Measurements from ENCODE around the gene MLXIP.

The MLXIP gene

DNA sequence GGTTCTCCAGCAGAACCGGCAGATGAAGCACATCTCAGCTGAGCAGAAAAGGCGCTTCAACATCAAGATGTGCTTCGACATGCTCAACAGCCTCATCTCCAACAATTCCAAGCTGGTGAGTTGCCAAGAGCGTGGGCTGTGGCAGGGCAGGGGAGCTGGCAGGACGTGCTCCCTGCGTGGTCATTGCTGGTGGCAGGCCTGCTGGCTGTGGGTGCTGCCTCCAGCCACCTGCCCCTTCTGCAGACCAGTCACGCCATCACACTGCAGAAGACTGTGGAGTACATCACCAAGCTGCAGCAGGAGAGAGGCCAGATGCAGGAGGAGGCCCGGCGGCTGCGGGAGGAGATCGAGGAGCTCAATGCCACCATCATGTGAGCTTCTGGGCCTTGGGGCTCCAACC lies 59.6 kb downstream of the MLXIP start:
- no peak overlapping the region for H3K4me3 ChIP-seq (ENCODE audit: low read depth, low read length)
- no peak for DNase-seq (ENCODE audit: low read depth)

- no peak overlapping the region for H3K4me3 ChIP-seq (ENCODE audit: low read depth, low read length)
- no peak for DNase-seq (ENCODE audit: low read depth)
Measured at GRCh38 chr12:122138616-122139015, 60.1 kb downstream of the MLXIP start.

GRCh38 chr12:122139266-122139665 lies 60.7 kb downstream of the MLXIP start:
- H3K4me3 ChIP-seq (ENCODE audit: low read depth, low read length) = no peak overlapping the region
- no peak for DNase-seq (ENCODE audit: low read depth)

DNA sequence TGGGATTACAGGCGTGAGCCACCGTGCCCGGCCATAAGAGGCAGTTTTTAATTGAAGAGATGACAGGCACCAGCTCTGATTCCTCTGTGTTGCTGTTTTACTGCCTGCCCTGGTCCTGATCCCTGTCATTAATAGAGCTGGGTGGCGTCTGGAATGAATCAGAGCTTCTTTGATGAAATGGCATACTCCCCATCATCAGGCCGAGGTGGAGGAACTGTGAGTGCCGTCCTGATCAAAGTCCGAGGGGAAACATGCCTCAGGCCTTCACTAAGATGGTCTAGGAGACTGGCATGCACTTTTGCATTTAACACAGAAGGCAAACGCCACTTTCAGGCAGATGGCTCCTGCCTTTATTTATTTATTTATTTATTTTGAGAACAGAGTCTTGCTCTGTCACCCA lies 61.4 kb downstream of the MLXIP start:
- H3K4me3 ChIP-seq (ENCODE audit: low read depth, low read length) = no peak overlapping the region
- no peak for DNase-seq (ENCODE audit: low read depth)

GRCh38 chr12:122140467-122141257 lies 62.1 kb downstream of the MLXIP start:
- no peak for DNase-seq (ENCODE audit: low read depth)
- H3K4me3 ChIP-seq (ENCODE audit: low read depth, low read length) = no peak overlapping the region

DNA sequence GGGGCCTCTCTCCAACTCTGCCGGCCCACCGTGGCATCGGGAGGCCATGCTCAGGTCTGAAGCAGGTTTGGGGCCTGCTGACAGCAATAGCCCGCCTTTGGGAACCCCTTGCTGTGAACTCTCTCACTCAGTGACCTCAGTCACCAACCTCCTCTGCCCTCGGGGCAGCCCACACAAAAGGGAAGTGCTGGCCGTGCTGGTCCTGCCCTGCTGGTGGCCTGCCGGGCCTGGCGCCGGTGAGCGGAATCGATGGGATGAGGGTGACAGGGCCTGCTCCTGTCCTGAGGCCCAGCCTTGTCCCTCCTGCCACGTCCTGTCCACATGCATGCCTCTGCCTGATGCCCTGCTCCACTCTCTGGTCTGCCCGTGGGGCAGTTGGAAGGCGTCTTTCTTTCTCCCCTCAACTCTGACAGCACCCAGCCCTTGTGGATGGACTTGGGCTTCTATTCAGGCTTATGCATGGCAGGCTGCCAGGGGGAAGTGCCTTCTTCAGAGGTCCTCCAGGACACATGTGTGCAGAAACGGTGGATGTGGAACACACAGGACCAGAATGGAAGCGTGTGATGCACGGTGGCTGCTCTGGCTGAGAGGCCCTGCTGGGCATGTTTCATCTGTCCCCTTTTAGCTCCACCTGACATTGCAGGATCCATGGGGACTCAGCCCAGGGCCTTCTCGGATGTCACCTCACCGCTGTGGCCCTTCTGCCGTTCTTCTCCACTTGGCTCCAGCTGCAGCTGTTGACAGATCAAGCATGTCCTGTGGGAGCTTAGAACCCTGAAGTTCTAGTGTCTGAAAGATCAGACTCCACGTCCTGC lies 63.6 kb downstream of the MLXIP start:
- no peak for DNase-seq (ENCODE audit: low read depth)
- H3K4me3 ChIP-seq (ENCODE audit: low read depth, low read length) = no peak overlapping the region

GRCh38 chr12:122142857-122143256 lies 64.3 kb downstream of the MLXIP start:
- H3K4me3 ChIP-seq (ENCODE audit: low read depth, low read length) = no peak overlapping the region
- DNase-seq (ENCODE audit: low read depth) = no peak

- DNase-seq (ENCODE audit: low read depth) = no peak
- H3K4me3 ChIP-seq (ENCODE audit: low read depth, low read length) = no peak overlapping the region
Measured at GRCh38 chr12:122144885-122145284, 66.3 kb downstream of the MLXIP start.

GRCh38 chr12:122145505-122146330 lies 67.2 kb downstream of the MLXIP start:
- H3K4me3 ChIP-seq (ENCODE audit: low read depth, low read length) = no peak overlapping the region
- no peak for DNase-seq (ENCODE audit: low read depth)

DNA sequence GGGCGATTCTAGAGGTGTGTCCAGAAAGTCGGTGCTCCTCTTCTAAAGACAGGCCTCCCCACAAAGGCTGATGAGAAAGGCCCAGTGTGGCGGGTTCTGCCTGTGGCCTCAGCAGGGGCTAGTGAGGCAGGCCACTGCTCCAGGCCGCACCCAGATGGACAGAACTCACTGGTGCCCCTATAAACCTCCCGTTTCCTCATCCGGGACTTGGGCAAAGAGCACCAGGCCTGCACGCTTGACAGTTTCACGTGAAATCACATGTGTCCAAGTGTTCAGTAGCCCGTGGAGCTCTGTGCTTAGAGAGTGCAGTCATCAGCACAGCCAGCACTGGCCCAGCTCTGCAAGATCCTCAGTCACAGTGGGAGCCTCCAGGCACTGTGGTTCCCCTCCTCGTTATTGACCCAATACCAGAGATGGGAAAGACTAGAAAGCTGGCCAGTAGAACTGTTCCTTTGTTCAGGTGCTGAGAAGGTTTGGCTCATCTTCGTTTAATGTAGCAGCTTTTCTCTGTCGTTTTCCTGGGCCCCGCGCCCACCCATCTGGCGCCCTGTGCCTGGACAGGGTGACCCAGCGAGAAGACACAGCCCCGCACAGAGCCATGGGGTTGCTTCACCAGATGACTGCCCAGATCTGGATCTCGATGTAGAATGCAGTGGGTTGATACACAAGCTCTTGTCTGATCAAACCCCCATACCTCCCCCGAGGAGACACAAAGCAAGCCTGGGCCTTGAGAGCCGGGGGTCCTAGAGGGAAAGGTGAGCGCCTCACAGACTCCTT lies 69.1 kb downstream of the MLXIP start:
- no peak overlapping the region for H3K4me3 ChIP-seq (ENCODE audit: low read depth, low read length)
- DNase-seq (ENCODE audit: low read depth) = no peak

GRCh38 chr12:122148657-122149056 lies 70.1 kb downstream of the MLXIP start:
- DNase-seq (ENCODE audit: low read depth) = no peak
- no peak overlapping the region for H3K4me3 ChIP-seq (ENCODE audit: low read depth, low read length)

DNA sequence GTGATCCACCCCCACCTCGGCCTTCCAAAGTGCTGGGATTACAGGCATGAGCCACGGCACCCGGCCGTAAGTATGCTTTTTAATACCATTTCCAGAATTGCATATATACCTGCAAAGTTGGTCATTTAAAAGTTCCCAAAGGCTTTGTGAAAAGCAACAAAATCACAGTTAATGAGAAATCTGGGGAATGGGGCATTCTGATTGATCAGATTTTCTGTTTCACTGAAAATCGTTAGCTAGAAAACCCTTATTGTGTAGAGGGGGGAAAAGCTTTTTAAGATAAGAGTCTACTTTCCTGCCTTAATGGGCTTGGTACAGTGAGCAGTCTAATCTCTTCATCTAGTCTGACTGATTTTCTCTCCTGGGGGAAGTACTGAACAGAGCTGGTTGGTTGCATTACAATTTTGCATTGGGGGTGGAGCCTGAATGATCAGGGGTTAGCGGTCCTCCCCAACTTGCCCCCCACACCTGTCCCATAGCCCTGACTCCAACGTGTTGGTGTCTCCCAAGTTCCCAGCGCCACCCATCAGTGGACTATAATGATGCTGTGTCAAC lies 71.6 kb downstream of the MLXIP start:
- H3K4me3 ChIP-seq (ENCODE audit: low read depth, low read length) = no peak overlapping the region

DNA sequence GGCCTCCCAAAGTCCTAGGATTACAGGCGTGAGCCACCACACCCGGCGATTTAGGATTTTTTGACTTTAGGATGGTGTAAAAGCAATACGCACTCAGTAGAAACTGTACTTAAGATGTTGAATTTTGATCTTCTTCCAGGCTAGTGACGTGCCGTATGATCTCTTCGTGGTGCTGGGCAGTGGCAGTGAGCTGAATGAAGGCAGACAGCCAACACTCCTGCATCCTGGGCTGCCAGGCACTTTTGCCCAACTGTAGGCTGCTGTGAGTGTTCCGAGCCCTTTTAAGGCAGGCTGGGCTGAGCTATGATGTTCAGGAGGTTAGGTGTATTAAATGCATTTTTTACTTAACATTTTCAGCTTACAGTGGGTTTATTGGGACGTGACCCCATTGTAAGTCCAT lies 74.2 kb downstream of the MLXIP start:
- DNase-seq (ENCODE audit: low read depth) = no peak
- no peak overlapping the region for H3K4me3 ChIP-seq (ENCODE audit: low read depth, low read length)

More for the DNA sequence above, 71.6 kb downstream of the MLXIP start:
- no peak for DNase-seq (ENCODE audit: low read depth)

- no peak for DNase-seq (ENCODE audit: low read depth)
- no peak overlapping the region for H3K4me3 ChIP-seq (ENCODE audit: low read depth, low read length)
Measured at GRCh38 chr12:122155705-122156104, 77.1 kb downstream of the MLXIP start.

GRCh38 chr12:122158700-122159285 lies 80.2 kb downstream of the MLXIP start:
- no peak overlapping the region for H3K4me3 ChIP-seq (ENCODE audit: low read depth, low read length)
- DNase-seq (ENCODE audit: low read depth) = no peak

- DNase-seq (ENCODE audit: low read depth) = no peak
- H3K4me3 ChIP-seq (ENCODE audit: low read depth, low read length) = no peak overlapping the region
Measured at GRCh38 chr12:122159882-122160281, 81.3 kb downstream of the MLXIP start.

- DNase-seq (ENCODE audit: low read depth) = no peak
- H3K4me3 ChIP-seq (ENCODE audit: low read depth, low read length) = no peak overlapping the region
Measured at GRCh38 chr12:122160761-122161160, 82.2 kb downstream of the MLXIP start.

DNA sequence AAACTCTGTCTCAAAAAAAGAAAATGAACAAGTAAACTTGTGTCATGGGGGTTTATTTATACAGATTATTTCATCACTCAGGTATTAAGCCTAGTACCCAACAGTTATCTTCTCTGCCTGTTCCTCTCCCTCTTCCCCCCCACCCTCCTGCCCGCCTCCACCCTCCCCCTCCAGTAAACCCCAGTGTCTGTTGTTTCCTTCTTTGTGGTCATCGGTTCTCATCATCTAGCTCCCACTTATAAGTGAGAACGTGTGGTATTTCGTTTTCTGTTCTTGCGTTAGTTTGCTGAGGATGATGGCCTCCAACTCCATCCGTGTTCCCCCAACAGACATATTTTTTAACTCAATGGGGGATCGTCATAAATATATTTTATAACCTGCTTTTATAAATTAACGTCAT lies 83.1 kb downstream of the MLXIP start:
- no peak for DNase-seq (ENCODE audit: low read depth)
- no peak overlapping the region for H3K4me3 ChIP-seq (ENCODE audit: low read depth, low read length)

DNA sequence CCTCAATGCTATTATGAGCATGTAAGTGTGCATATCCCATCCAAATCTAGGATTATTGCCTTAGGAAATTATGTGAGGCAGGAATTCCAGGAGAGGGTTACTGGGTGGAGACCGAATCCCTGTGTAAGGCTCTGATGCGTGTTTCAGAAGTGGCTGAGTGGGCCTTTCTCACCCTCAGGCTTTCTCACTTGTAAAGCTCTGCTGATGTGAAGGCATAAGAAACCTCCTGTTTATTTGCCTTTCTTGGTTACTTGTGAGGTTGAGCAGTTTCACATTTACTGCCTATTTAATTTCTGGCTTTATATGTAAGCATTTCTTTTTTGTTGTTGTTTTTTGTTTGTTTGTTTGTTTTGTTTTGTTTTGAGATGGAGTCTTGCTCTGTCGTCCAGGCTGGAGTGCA lies 84.4 kb downstream of the MLXIP start:
- DNase-seq (ENCODE audit: low read depth) = no peak

More for the DNA sequence above, 84.4 kb downstream of the MLXIP start:
- H3K4me3 ChIP-seq (ENCODE audit: low read depth, low read length) = no peak overlapping the region

Measured in skeletal muscle cell (primary cell).